GM19395 (cell line): ENCODE results near the gene RAB20.
A peak's percentile ranks its signal among the peaks of the same experiment; 100 is the strongest.

ENCODE experiments used
- ATAC-seq: cut with Tn5 transposase; IDR thresholded peaks from one replicate; pipeline ENCODE4 v1.9.1; 2021; ENCODE audit warnings: mild to moderate bottlenecking, moderate library complexity; ENCODE audit not compliant: unreplicated experiment

RAB20 gene

DNA sequence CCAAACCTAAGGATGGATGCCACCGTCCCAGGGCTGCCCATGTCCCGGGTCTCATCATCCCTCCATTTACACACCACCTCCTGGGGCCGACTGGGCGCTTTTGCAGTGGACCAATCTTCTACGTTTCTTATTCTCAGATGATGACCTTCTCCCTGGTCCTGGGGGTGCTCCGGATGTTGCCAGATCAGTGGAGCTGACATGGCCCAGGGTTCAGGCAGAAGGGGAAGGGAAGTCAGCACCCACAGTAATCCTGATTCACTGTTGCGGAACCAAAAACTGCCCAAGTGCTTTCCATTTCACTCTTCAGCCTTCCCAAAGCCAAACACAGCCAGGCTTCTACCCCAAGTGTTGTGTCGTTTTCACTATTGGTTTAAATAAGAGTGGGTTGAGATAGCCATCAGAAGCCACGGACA, 29.8 kb downstream of the RAB20 start:
- no peak for ATAC-seq

- ATAC-seq = no peak
Measured at GRCh38 chr13:110531100-110531499, 30.4 kb downstream of the RAB20 start.

GRCh38 chr13:110529522-110530311, 31.8 kb downstream of the RAB20 start:
- ATAC-seq = no peak

DNA sequence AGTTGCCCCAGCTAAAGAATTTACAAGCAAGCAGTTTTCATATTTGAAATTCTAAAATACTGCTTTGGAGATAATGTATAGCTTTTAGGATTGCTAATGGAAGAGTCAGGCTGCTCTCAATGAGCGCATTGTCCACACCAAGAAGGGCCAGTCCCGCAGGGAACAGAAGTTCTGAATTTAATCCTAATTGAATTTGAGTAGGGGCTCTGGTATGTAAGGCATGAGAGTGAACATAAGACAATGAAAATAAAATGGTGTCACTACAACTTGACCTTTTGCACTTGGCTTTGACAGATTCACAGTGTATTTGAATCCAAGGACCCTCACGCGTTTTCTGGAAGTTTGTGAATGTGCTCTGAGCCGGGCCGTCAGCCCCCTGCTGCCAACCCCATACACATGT, 32.6 kb downstream of the RAB20 start:
- ATAC-seq = no peak

GRCh38 chr13:110528371-110528770, 33.2 kb downstream of the RAB20 start:
- ATAC-seq = no peak

DNA sequence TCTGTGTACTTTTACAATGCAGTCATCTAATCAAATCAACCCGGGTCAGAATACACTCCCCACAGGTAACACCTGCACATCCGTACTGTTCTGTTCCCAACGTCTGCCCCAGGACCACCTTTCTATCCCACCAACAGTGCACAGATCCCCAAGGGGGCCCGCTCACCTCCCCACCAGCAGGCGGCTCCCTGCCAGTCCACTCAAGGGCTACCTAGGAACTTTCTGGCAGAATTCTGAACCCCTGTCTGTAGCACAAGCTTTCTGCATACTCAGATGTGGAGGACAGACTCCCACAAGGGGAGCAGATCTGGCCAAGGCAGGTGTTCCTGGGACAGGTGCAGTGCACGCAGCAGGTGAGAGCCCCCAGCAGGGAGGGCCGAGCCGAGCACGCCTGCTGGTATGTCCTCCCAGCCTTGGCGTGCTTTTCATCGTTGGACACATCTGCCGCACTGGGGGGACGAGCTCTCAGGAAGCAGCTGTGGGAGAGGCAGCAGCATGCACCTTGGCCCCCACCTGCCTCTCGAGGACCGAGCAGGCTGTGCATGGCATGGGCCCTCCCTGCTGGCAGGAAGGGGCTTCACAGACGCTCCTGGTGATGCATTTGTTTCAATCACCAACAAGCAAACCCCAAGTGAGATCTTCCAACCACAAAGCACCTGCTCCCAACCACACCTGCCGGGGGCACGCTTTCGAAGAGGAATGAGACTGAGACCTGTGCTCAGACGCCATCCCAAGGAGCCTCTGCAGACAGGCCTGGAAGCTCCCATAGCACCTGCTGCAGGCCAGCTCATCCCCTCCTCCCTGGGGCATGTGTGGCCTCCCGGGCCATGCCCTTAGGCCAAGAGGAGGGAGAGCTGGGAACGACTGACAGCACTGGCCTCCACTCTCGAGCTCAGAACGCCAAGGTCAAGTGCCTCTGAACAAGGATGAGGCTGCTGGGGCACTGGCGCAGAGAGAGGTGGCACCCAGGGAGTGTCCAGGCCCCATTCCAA, 35.9 kb downstream of the RAB20 start:
- ATAC-seq = peak; percentile 85

GRCh38 chr13:110524541-110525257, 36.8 kb downstream of the RAB20 start:
- ATAC-seq = no peak

- ATAC-seq = no peak
Measured at GRCh38 chr13:110523838-110524540, 37.5 kb downstream of the RAB20 start.

GRCh38 chr13:110523180-110523579, 38.3 kb downstream of the RAB20 start:
- ATAC-seq = no peak

DNA sequence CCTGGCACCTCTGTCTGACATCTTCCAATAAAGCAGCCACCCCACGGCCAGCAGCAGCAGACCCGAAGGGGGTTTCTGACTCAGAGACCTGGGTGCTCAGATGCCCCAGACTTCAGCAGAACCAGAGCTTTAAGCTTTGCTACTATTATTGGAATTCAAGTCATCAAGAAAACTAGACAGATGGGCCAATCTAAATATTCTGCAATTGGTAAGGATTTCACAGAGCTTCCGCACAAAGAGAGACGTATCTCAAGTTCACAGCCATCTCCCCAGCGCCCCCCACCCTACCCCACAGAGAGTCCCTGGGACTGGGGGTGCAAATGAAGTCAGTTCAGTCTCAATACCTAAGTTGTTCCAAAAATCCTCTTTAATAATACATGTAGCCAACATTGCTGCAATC, 38.8 kb downstream of the RAB20 start:
- ATAC-seq = no peak

DNA sequence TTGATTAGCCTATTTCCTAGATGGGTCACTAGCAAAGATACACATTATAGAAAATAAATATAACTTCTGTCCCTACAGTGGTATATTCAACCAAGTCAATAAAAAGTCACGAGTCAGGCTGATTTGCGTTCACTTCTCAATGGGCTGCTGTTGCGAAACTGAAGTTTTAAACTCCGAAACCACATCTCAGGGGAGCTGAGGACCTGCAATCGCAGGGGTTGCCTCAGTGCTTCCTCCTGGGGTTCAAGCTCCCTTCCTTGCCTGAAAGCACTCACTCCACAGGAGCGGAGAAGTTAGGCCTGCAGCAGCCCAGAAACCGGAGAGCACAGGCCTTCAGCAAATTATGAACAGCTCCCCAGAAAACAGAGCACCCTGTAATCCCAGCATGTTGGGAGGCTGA, 39.6 kb downstream of the RAB20 start:
- ATAC-seq = peak; percentile 48

DNA sequence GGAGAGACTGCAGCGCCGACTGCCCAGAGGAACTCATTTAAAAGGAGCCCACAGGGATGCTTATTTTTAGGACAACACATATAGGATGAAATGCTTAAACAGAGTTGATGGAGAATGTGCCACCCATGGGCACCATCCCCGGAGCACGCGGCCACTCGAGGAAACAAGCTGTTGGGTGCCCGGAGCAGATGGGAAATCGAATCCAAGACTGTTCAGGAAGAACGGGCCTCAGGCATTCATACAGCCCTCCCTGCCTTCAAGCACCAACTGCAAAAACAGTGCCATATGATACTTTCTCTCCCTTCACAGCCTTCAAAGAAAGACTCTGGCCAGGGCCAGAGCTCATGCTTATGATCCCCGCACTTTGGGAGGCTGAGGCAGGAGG, 40.2 kb downstream of the RAB20 start:
- no peak for ATAC-seq

- no peak for ATAC-seq
Measured at GRCh38 chr13:110520431-110521295, 40.9 kb downstream of the RAB20 start.

DNA sequence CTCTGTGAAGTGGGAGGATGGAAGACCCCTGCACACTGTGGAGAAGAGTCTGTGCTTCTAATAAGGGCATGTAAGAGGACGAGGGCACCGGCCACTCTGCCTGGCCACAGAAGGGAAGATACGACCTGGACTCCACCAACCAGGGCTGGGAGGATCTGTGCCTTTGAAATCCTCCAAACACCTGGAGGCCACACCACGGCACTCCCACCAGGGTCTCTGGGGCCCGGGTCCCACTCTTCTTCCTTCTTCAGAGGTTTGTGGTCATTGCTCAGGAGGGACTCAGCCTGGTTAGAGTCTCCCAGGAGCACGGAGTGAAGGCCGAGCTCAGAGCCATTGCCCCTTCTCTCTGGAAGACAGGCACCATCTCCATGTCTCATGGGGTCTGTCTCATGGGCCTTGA, 42.0 kb downstream of the RAB20 start:
- no peak for ATAC-seq

DNA sequence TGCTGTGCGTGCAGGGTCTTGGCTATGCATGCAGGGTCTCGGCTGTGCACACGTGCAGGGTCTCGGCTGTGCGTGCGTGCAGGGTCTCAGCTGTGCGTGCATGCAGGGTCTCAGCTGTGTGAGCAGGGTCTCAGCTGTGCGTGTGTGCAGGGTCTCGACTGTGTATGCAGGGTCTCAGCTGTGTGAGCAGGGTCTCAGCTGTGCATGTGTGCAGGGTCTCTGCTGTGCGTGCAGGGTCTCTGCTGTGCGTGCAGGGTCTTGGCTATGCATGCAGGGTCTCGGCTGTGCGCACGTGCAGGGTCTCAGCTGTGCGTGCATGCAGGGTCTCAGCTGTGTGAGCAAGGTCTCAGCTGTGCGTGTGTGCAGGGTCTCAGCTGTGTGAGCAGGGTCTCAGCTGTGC, 42.5 kb downstream of the RAB20 start:
- ATAC-seq = no peak

DNA sequence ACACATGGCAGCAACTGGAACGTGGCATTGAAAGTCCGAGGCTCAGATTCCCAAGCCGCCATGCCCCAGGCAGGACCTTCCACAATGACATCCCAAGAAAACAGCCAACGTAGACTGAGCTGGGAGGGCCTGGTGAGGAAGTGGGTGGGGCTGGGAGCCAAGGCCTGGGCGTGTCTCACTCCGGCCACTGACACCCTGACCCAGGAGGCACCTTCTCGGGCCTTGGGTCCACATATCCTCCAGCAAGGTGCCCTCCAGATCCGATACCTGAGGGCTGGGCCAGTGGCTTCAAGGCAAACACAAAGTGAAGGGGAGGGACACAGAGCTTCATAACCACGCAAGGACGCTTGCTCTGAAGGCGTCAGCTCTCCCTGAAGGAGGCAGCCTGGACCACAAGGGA, 43.0 kb downstream of the RAB20 start:
- ATAC-seq = no peak

DNA sequence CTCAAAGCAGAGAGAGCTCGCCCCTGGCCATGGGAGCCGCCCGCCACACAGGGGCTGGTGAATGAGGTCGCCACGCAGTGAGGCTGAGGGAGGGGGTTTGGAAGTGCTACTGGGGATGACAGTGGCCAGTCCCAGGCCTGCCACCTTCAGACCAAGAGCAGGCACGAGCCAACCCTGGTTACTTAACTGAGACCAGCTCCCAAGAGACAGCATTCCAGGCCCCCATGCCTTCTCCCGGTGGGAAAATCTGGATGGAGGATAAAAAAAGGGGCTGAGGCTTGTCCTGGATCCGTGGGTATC, 43.3 kb downstream of the RAB20 start:
- ATAC-seq = no peak

- no peak for ATAC-seq
Measured at GRCh38 chr13:110517505-110518225, 43.9 kb downstream of the RAB20 start.

DNA sequence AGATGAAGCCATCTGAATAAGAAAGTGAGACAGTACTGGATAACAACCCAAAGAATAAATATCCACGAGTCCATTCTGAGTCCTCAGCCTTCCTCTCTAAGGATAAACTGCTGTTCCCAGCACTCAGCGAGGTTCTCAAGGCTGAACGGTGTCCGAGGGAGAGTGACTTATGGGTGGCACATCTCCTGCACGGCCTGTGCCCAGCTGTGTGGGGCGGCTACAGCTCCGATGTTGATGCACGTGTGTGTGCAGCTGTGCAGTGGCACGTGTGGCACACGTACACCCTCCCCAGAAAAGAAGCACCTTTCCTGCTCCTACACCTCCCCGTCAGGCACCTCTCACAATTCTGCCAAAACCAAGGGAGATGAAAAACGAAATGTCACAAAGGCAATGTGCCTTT, 45.0 kb downstream of the RAB20 start:
- no peak for ATAC-seq
